MM.1S (cell line): ENCODE measurements around the gene RAPGEF6.

Experiments
- CTCF ChIP-seq: fragments of 300-600 bp; sonication (generic); IDR thresholded peaks from 2 replicates; pipeline ENCODE4 v1.5.1; 2016; ENCODE audit warnings: antibody characterized with exemption, low read length, mixed read lengths
- EZH2phosphoT487 ChIP-seq: fragments of 300-600 bp; sonication (generic); IDR thresholded peaks from 2 replicates; pipeline ENCODE4 v1.6.1; 2018; ENCODE audit warnings: antibody characterized with exemption, low read length

GRCh38 chr5:131460133-131460532 lies 174.9 kb downstream of the RAPGEF6 start:
- no peak for TF ChIP-seq CTCF
- TF ChIP-seq EZH2phosphoT487: no peak
